Non-pigmented ciliary epithelial cell (primary cell): ENCODE measurements around the gene DAG1.
A peak's percentile ranks its signal among the peaks of the same experiment; 100 is the strongest.

Experiments
- DNase-seq: peaks from one replicate; pipeline ENCODE4 v3.0.0-alpha.2; 2010; ENCODE audit warnings: low read depth

DAG1 gene

GRCh38 chr3:49469936-49470713 is at the start of gene DAG1:
DAG1 (plus strand) TSS chr3:49470267; CDS start chr3:49510535, 40,268 bp downstream.
- peak; percentile 58 for DNase-seq

GRCh38 chr3:49421890-49422378 is 48.1 kb upstream of the DAG1 start:
- no peak for DNase-seq

GRCh38 chr3:49422379-49423248 is 47.5 kb upstream of the DAG1 start, which contains the start of gene AMT:
AMT (minus strand) TSS chr3:49422473; CDS start chr3:49422450, 23 bp downstream.
- no peak for DNase-seq

GRCh38 chr3:49424816-49425215 is 45.3 kb upstream of the DAG1 start:
- no peak for DNase-seq

- no peak for DNase-seq
These were observed 42.5 kb upstream of the DAG1 start for GRCh38 chr3:49427586-49427985.

GRCh38 chr3:49428752-49429080 is 41.4 kb upstream of the DAG1 start:
- DNase-seq: no peak

- DNase-seq: no peak
These were observed 35.3 kb upstream of the DAG1 start for GRCh38 chr3:49434731-49435130.

GRCh38 chr3:49445391-49445790 is 24.7 kb upstream of the DAG1 start:
- DNase-seq: no peak

- no peak for DNase-seq
These were observed 16.4 kb upstream of the DAG1 start for GRCh38 chr3:49453621-49454020.

GRCh38 chr3:49454458-49454857 is 15.6 kb upstream of the DAG1 start:
- no peak for DNase-seq

- no peak for DNase-seq
These were observed 15.0 kb upstream of the DAG1 start for GRCh38 chr3:49454898-49455681.

GRCh38 chr3:49456466-49456865 is 13.6 kb upstream of the DAG1 start:
- DNase-seq: no peak

- no peak for DNase-seq
These were observed 9.7 kb upstream of the DAG1 start for GRCh38 chr3:49460188-49460890.

GRCh38 chr3:49460956-49461355 is 9.1 kb upstream of the DAG1 start:
- DNase-seq: no peak

GRCh38 chr3:49461443-49462171 is 8.5 kb upstream of the DAG1 start:
- DNase-seq: no peak

- DNase-seq: no peak
These were observed 7.8 kb upstream of the DAG1 start for GRCh38 chr3:49462222-49462621.

GRCh38 chr3:49465270-49466034 is 4.6 kb upstream of the DAG1 start:
- DNase-seq: no peak

GRCh38 chr3:49466085-49466484 is 4.0 kb upstream of the DAG1 start:
- no peak for DNase-seq

- no peak for DNase-seq
These were observed 781 bp upstream of the DAG1 start for GRCh38 chr3:49469037-49469935.
